Hindlimb muscle (tissue), 1 donor: ENCODE results near the gene DNAJC6. TPM values are rescaled to one million over a fixed set of nuclear protein-coding genes. Genes with fewer than 3 reads are reported as not detected.
"Not testable (repeated sequence)": the region's sequence is repeated elsewhere in the genome, so short reads cannot be mapped to it uniquely, and the experiment has no call there.

ENCODE experiments used
- DNase-seq: peaks from one replicate; pipeline ENCODE4 v3.0.0-alpha.2; 2013
- polyA plus RNA-seq: library from polyadenylated mRNA; unstranded; fragments of 120-200 nt; gene quantifications from one replicate; pipeline ENCODE4 v1.2.1, GENCODE V29; 2013; ENCODE audit not compliant: insufficient read length

Gene DNAJC6
- polyA plus RNA-seq, 1 donor, result 0.56 TPM

DNA sequence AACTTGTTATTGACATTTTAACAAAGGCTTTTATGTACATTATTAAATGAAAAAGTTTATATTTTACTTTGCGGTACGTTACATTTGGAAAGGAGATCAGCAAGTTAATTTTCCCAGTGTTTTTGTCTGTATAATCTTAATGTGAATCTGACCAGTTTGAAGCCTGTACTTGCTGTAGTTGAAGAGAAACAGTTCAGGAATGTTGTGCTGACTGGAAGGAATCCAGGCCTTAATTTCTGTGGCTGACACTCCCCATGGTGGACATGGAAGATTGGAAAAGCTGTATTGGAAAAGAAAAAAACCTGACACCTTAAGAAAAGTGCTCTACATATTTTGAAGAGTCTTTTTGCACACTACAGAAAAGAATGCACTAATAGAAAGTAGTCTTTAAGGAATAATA is 126.6 kb downstream of the DNAJC6 start:
- peak; percentile 20 for DNase-seq

DNA sequence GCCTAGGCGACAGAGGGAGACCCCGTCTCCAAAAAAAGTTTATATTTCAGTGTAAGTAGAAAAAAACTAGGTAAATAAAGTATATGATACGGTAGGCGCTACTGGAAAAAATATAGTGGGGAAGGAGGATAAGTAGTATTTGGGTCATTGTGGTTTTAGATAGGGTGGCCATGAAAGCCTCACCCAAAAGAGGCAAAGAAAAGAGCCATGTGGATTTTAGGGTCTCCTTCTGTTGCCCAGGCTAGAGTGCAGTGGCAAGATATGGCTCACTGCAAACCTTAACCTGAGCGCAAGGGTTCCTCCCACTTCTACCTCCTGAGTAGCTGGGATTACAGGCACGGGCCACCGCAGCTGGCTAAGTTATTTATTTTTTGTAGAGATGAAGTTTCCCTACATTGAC is 128.3 kb downstream of the DNAJC6 start:
- no peak for DNase-seq

DNA sequence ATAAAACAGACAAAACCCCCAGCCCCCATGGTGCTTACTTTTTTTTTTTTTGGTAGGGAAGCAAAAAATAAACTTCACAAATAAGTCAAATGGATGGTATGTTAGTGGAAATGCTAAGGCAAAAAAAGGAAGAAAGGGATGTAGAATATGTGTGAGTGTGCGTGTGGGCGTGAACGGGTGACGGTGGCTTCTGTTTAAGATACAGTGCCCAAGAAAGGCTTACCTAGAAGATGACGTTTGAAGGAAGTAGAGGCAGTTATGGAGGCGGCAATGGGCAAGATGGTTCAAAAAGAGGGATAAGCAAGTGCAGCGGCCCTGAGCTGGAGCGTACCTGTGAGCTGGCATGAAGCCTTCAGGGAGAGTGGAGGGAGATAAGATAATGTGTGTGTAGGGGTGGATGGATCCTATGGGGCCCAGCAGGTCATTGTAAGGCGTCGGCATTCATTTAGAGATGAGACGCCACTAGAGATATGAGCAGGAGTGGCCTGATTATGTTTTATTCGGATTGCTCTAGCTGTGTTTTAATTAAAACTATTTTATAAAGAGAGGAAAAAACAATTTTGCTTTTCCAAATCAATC is 131.1 kb downstream of the DNAJC6 start:
- no peak for DNase-seq

- no peak for DNase-seq
Observed at GRCh38 chr1:65440915-65441314, 131.6 kb downstream of the DNAJC6 start.

GRCh38 chr1:65441464-65441863 is 132.1 kb downstream of the DNAJC6 start:
- no peak for DNase-seq

DNA sequence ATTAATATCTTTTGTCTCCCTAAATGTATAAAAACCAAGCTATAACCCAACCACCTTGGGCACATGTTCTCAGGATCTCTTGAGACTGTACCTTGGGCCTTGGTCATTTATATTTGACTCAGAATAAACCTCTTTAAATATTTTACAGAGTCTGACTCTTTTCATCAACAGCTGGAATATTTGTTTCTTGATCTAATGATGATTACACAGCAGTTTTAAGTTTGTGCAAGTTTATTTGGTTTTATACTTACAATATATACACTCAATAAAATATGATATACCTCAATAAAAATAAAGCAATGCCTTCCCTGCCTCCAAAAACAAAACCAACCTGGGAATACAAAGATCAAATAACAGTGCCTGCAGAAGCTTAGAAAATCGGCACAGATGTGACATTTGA is 133.1 kb downstream of the DNAJC6 start:
- no peak for DNase-seq

DNA sequence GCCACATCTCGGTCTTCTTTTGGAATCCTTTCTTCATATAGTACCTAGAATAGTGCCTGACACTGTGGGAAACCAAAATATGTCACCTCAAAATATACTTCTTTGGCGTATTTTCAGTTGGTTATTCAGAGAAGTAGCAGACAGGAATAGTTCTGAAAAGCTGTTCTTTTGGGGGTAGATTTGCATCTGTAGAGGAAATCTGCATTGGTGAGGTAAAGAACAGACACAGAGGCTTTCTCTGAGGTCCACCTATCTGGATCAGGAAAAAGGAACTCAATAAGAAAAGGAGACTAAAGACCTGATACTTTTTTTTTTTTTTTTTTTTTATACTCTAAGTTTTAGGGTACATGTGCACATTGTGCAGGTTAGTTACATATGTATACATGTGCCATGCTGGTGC is 134.3 kb downstream of the DNAJC6 start:
- no peak for DNase-seq

GRCh38 chr1:65444128-65444640 is 134.8 kb downstream of the DNAJC6 start:
- no peak for DNase-seq

DNA sequence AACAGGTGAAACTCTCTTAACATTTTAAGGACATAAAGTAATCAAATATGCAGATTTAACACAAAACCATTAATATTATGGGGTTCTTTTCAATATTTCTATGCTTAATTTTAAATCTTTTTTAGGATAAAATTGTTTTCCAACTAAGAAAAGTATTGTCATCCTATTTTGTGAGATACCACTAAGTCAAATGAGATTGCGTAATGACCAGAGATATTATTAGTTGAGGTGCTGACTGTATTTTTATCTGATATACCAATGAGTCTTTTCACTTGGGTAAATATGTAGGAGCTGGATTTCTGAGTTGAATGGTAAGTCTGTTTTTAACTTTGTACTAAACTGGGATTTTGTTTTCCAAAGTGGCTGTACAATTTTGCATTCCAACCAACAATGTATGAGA is 136.5 kb downstream of the DNAJC6 start:
- no peak for DNase-seq

- DNase-seq, result no peak
Observed at GRCh38 chr1:65449214-65449823, 140.0 kb downstream of the DNAJC6 start.

- not testable (repeated sequence) for DNase-seq
Observed at GRCh38 chr1:65455678-65456077, 146.3 kb downstream of the DNAJC6 start.

DNA sequence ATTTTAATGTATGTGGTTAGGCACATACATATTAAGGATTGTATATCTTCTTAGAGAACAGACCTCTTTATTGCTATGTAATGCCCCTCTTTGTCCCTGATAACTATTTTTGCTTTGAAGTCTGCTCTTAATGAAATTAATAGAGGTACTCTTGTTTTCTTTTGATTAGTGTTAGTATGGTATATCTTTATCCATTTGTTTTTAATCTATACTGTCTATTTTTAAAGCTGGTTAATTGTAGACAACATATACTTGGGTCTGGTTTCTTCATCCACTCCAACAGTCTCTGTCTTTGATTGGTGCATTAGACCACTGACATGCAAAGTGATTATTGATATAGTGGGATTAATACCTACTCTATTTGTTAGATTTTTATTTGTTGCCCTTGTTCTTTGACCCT is 147.1 kb downstream of the DNAJC6 start:
- DNase-seq, result no peak

- DNase-seq, result no peak
Observed at GRCh38 chr1:65457868-65458267, 148.5 kb downstream of the DNAJC6 start.

- no peak for DNase-seq
Observed at GRCh38 chr1:65458730-65459396, 149.5 kb downstream of the DNAJC6 start.

- DNase-seq, result no peak
Observed at GRCh38 chr1:65459397-65459768, 150.0 kb downstream of the DNAJC6 start.

Other genes starting within 250 kb of the DNAJC6 start
- gene AK4, start 161.3 kb upstream of the DNAJC6 start, polyA plus RNA-seq, result 6.9 TPM
- gene LEPR, start 111.1 kb downstream of the DNAJC6 start, polyA plus RNA-seq, result 5.9 TPM
- gene LEPROT, start 111.1 kb downstream of the DNAJC6 start, polyA plus RNA-seq, result 57.3 TPM